Measurements from ENCODE around the gene TWIST2.

TWIST2 gene

DNA sequence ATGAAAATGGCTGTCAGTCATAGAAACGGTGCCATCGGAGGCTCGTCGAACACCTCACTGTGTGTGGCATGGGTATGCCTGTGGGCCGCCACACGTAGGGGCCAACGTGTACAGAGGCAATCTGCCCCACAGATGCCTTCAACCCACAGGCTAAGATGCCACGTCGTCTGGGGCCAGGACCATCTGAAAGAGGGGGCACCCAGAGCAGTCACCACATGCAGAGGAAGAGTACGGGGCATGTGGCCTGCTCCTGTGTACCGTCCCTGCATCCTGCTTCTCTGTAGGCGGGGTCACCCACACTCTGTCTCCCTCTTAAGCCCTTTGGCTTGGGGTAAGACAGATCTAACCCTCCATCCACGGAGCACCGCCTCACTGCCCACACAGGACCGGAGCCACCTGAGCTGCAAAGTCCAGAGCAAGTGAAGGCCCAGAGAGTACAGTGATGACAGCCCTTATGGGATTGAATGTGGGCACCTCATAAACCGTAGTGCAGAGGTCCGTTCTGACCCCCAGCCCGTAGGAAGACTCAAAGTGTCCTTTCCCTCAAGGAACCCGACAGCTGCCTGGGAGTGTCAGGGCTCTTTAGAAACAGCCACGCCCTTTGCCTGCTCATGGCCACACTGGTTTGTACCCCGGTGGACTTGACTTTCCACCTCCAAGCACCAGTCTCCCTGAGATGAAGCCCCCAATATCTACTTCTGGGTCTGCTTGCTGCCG lies 66.2 kb downstream of the TWIST2 start:
- H3K27ac ChIP-seq (replicated peaks), result no peak overlapping the region
- no peak for TF ChIP-seq SPI1 (IDR thresholded peaks at IDR 0.05; ENCODE audit: borderline replicate concordance, low read depth)
- TF ChIP-seq POLR2AphosphoS5 (IDR thresholded peaks at IDR 0.05; ENCODE audit: low read depth), result no peak
- no peak for TF ChIP-seq GABPA (IDR thresholded peaks at IDR 0.05; ENCODE audit: low read depth)
- TF ChIP-seq, protein P1, sequence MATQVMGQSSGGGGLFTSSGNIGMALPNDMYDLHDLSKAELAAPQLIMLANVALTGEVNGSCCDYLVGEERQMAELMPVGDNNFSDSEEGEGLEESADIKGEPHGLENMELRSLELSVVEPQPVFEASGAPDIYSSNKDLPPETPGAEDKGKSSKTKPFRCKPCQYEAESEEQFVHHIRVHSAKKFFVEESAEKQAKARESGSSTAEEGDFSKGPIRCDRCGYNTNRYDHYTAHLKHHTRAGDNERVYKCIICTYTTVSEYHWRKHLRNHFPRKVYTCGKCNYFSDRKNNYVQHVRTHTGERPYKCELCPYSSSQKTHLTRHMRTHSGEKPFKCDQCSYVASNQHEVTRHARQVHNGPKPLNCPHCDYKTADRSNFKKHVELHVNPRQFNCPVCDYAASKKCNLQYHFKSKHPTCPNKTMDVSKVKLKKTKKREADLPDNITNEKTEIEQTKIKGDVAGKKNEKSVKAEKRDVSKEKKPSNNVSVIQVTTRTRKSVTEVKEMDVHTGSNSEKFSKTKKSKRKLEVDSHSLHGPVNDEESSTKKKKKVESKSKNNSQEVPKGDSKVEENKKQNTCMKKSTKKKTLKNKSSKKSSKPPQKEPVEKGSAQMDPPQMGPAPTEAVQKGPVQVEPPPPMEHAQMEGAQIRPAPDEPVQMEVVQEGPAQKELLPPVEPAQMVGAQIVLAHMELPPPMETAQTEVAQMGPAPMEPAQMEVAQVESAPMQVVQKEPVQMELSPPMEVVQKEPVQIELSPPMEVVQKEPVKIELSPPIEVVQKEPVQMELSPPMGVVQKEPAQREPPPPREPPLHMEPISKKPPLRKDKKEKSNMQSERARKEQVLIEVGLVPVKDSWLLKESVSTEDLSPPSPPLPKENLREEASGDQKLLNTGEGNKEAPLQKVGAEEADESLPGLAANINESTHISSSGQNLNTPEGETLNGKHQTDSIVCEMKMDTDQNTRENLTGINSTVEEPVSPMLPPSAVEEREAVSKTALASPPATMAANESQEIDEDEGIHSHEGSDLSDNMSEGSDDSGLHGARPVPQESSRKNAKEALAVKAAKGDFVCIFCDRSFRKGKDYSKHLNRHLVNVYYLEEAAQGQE (IDR thresholded peaks at IDR 0.05; ENCODE audit: insufficient replicate concordance, low read depth), result no peak
- no peak for TF ChIP-seq CTCF (IDR thresholded peaks at IDR 0.05; ENCODE audit: insufficient read depth, low read length)
- DNase-seq (ENCODE audit: low read depth in 1 of 2, low spot score in 1 of 2), result no peak
- H3K27me3 ChIP-seq (ENCODE audit: insufficient read depth, poor library complexity, severe bottlenecking), result no peaks in the 10 kb centered on the region
- no peak overlapping the region for H3K4me3 ChIP-seq (replicated peaks; ENCODE audit: insufficient read depth, low read length)

DNA sequence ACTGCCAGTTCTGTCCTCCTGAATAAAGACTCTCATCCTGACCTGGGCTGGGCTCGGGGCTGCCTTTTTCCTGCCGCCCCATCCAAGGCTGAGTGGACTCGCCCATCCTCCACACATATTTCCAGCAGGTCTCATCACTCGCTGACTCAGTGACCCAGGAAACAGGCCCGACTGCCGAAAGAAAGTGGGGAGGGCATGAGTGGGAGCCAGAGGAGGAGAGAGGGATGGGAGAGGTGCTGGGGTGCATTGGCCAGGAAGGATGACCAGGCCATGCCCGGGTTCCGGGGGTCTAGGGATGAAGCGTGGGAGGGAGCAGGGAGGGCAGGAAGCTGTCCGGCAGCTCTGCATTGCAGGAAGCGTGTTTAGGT lies 66.7 kb downstream of the TWIST2 start:
- Histone ChIP-seq H3K4me3 (replicated peaks; ENCODE audit: insufficient read depth, low read length) (no peak overlapping the region), H3K27ac (replicated peaks) (no peak overlapping the region), H3K27me3 (ENCODE audit: insufficient read depth, poor library complexity, severe bottlenecking) (no peaks in the 10 kb centered on the region)
- TF ChIP-seq GABPA (IDR thresholded peaks at IDR 0.05; ENCODE audit: low read depth), result no peak
- TF ChIP-seq SPI1 (IDR thresholded peaks at IDR 0.05; ENCODE audit: borderline replicate concordance, low read depth), result no peak
- TF ChIP-seq, protein P1 (IDR thresholded peaks at IDR 0.05; ENCODE audit: insufficient replicate concordance, low read depth), result no peak
- TF ChIP-seq CTCF (IDR thresholded peaks at IDR 0.05; ENCODE audit: insufficient read depth, low read length), result no peak
- TF ChIP-seq POLR2AphosphoS5 (IDR thresholded peaks at IDR 0.05; ENCODE audit: low read depth), result no peak
- DNase-seq (ENCODE audit: low read depth in 1 of 2, low spot score in 1 of 2), result no peak

DNA sequence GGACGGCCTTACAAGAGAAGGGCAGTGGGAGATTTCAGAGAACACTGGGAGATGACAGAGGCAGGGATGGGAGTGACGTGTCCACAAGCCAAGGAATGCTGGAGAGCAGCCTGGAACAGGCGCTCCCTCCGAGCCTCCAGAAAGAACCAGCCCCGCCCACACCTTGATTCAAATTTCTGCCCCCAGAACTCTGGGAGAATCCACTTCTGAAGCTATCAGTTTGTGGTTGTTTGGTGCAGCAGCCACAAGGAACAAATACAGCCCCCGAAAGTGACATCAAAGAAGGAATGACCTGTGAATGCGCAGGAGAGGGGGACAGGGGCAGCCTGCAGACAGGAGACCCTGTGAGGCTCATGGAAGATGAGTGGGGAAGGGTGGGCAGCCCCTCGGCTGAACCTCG lies 67.3 kb downstream of the TWIST2 start:
- Histone ChIP-seq H3K27ac (replicated peaks) (no peak overlapping the region), H3K27me3 (ENCODE audit: insufficient read depth, poor library complexity, severe bottlenecking) (no peaks in the 10 kb centered on the region), H3K4me3 (replicated peaks; ENCODE audit: insufficient read depth, low read length) (no peak overlapping the region)
- TF ChIP-seq GABPA (IDR thresholded peaks at IDR 0.05; ENCODE audit: low read depth) (no peak), CTCF (IDR thresholded peaks at IDR 0.05; ENCODE audit: insufficient read depth, low read length) (no peak), POLR2AphosphoS5 (IDR thresholded peaks at IDR 0.05; ENCODE audit: low read depth) (no peak), SPI1 (IDR thresholded peaks at IDR 0.05; ENCODE audit: borderline replicate concordance, low read depth) (no peak)
- TF ChIP-seq, protein P1 (IDR thresholded peaks at IDR 0.05; ENCODE audit: insufficient replicate concordance, low read depth), result no peak
- DNase-seq (ENCODE audit: low read depth in 1 of 2, low spot score in 1 of 2), result no peak

Measured in HL-60 (cell line).